ENCODE results near the gene MYO1E.

The MYO1E gene

DNA sequence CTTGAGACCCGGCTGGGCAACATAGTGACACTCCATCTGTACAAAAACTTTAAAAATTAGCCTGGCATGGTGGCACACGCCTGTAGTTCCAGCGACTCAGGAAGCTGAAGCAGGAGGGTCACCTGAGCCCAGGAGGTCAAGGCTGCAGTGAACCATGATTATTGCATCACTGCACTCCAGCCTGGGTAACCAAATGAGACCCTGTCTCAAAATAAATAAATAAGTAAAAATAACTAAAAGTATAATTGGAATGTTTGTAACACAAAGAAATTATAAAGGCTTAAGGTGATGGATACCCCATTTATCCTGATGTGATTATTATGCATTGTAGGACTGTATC lies 38.6 kb downstream of the MYO1E start (continued):
- TF ChIP-seq, protein P1, sequence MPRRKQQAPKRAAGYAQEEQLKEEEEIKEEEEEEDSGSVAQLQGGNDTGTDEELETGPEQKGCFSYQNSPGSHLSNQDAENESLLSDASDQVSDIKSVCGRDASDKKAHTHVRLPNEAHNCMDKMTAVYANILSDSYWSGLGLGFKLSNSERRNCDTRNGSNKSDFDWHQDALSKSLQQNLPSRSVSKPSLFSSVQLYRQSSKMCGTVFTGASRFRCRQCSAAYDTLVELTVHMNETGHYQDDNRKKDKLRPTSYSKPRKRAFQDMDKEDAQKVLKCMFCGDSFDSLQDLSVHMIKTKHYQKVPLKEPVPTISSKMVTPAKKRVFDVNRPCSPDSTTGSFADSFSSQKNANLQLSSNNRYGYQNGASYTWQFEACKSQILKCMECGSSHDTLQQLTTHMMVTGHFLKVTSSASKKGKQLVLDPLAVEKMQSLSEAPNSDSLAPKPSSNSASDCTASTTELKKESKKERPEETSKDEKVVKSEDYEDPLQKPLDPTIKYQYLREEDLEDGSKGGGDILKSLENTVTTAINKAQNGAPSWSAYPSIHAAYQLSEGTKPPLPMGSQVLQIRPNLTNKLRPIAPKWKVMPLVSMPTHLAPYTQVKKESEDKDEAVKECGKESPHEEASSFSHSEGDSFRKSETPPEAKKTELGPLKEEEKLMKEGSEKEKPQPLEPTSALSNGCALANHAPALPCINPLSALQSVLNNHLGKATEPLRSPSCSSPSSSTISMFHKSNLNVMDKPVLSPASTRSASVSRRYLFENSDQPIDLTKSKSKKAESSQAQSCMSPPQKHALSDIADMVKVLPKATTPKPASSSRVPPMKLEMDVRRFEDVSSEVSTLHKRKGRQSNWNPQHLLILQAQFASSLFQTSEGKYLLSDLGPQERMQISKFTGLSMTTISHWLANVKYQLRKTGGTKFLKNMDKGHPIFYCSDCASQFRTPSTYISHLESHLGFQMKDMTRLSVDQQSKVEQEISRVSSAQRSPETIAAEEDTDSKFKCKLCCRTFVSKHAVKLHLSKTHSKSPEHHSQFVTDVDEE (CRISPR knock-in tag; IDR thresholded peaks at IDR 0.05), result no peak
- no peak for TF ChIP-seq ZFP30 (CRISPR knock-in tag; IDR thresholded peaks at IDR 0.05)
- TF ChIP-seq ZNF8 (CRISPR knock-in tag; IDR thresholded peaks at IDR 0.05), result no peak

DNA sequence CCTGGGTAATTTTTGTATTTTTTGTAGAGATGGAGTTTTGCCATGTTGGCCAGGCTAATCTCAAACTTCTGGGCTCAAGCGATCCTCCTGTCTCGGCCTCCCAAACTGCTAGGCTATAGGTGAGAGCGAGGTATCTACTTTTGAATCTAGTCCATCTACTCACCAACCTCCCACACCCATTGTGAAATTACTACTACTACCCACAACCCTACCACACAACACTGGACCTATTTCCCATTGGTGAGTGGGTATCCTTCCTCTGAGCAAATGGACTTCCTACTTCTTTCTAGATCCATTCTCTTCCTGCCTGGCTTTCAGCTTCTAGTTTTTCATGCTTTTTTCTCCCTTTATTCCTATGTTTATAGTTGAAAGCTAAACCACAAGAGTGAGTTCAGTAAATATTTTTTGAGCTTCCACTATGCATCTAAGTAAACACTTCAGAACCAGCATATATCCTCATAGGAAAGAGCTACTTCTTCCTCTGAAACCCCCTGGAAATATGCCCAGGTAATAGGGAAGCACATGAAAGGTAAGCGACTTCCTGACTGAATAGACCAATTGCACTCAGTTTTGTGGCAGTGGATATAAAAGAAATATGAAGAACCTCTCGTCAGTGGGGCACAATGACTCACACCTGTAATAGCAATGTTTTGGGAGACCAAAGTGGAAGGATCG lies 39.1 kb downstream of the MYO1E start:
- ATAC-seq, result no peak
- TF ChIP-seq RARB (CRISPR knock-in tag; IDR thresholded peaks at IDR 0.05) (no peak), ZNF565 (CRISPR knock-in tag; conservative IDR thresholded peaks at IDR 0.05; ENCODE audit: low read depth) (no peak), TOX (CRISPR knock-in tag; IDR thresholded peaks at IDR 0.05; ENCODE audit: borderline replicate concordance) (no peak), ESRRG (CRISPR knock-in tag; IDR thresholded peaks at IDR 0.05) (no peak), TCF4 (CRISPR knock-in tag; IDR thresholded peaks at IDR 0.05; ENCODE audit: borderline replicate concordance) (no peak), ZNF70 (CRISPR knock-in tag; IDR thresholded peaks at IDR 0.05) (no peak)

DNA sequence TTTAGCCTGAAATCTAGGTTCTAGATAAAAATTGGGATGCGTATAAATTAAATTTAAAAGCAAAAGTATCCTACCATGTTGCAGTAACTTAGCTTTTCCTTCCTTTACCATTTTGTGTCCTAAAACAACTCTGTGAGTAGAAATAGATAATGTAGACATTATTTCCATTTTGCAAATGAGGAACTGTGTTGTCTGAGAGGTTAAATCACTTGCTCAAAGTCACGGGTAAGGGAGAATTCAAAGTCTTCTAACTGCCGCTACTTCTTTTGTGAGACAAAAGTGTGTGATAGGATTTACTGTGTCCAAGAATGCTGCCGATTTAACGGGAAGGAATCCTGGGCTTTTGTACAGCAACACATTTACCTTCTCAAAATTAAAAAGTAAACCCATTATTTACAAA lies 40.7 kb downstream of the MYO1E start:
- no peak for TF ChIP-seq ZFP3 (CRISPR knock-in tag; IDR thresholded peaks at IDR 0.05)
- TF ChIP-seq GLIS3 (CRISPR knock-in tag; IDR thresholded peaks at IDR 0.05), result no peak
- TF ChIP-seq ISL1 (CRISPR knock-in tag; IDR thresholded peaks at IDR 0.05), result no peak
- TF ChIP-seq, protein P2, sequence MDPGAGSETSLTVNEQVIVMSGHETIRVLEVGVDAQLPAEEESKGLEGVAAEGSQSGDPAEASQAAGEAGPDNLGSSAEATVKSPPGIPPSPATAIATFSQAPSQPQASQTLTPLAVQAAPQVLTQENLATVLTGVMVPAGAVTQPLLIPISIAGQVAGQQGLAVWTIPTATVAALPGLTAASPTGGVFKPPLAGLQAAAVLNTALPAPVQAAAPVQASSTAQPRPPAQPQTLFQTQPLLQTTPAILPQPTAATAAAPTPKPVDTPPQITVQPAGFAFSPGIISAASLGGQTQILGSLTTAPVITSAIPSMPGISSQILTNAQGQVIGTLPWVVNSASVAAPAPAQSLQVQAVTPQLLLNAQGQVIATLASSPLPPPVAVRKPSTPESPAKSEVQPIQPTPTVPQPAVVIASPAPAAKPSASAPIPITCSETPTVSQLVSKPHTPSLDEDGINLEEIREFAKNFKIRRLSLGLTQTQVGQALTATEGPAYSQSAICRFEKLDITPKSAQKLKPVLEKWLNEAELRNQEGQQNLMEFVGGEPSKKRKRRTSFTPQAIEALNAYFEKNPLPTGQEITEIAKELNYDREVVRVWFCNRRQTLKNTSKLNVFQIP (CRISPR knock-in tag; IDR thresholded peaks at IDR 0.05; ENCODE audit: borderline replicate concordance, low read depth), result no peak
- TF ChIP-seq TCF4 (CRISPR knock-in tag; IDR thresholded peaks at IDR 0.05; ENCODE audit: borderline replicate concordance), result no peak
- TF ChIP-seq PPARA (CRISPR knock-in tag; IDR thresholded peaks at IDR 0.05; ENCODE audit: borderline replicate concordance), result no peak
- TF ChIP-seq CSDC2 (CRISPR knock-in tag; IDR thresholded peaks at IDR 0.05), result no peak
- no peak for TF ChIP-seq OSR1 (CRISPR knock-in tag; IDR thresholded peaks at IDR 0.05)
- TF ChIP-seq ESRRG (CRISPR knock-in tag; IDR thresholded peaks at IDR 0.05), result no peak
- no peak for TF ChIP-seq TOX (CRISPR knock-in tag; IDR thresholded peaks at IDR 0.05; ENCODE audit: borderline replicate concordance)
- TF ChIP-seq RARB (CRISPR knock-in tag; IDR thresholded peaks at IDR 0.05), result no peak
- TF ChIP-seq, protein P1 (CRISPR knock-in tag; IDR thresholded peaks at IDR 0.05), result no peak
- no peak for TF ChIP-seq ARNTL (CRISPR knock-in tag; IDR thresholded peaks at IDR 0.05; ENCODE audit: borderline replicate concordance, low read depth)
- TF ChIP-seq CREB5 (CRISPR knock-in tag; IDR thresholded peaks at IDR 0.05; ENCODE audit: low read depth), result no peak
- no peak for ATAC-seq

DNA sequence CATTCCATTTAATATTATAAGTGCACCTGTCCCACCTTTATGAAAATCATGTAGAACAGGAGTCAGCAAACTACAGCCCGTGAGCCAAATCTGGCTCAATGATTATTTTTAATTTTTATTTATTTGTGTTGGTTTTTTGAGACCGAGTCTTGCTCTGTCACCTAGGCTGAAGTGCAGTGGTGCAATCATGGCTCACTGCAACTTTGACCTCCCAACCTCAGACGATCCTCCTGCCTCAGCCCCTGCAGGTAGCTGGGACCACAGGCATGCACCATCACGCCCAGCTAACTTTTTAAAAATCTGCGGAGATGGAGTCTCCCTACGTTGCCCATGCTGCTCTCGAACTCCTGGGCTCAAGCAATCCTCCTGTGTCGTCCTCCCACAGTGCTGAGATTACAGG lies 42.0 kb downstream of the MYO1E start:
- TF ChIP-seq, protein P2 (CRISPR knock-in tag; IDR thresholded peaks at IDR 0.05; ENCODE audit: borderline replicate concordance, low read depth), result no peak
- no peak for TF ChIP-seq ISL1 (CRISPR knock-in tag; IDR thresholded peaks at IDR 0.05)
- no peak for TF ChIP-seq ARNTL (CRISPR knock-in tag; IDR thresholded peaks at IDR 0.05; ENCODE audit: borderline replicate concordance, low read depth)
- TF ChIP-seq ZFP3 (CRISPR knock-in tag; IDR thresholded peaks at IDR 0.05), result no peak
- no peak for TF ChIP-seq TOX (CRISPR knock-in tag; IDR thresholded peaks at IDR 0.05; ENCODE audit: borderline replicate concordance)
- no peak for TF ChIP-seq ZNF8 (CRISPR knock-in tag; IDR thresholded peaks at IDR 0.05)
- TF ChIP-seq ZNF565 (CRISPR knock-in tag; conservative IDR thresholded peaks at IDR 0.05; ENCODE audit: low read depth), result no peak
- no peak for TF ChIP-seq RARB (CRISPR knock-in tag; IDR thresholded peaks at IDR 0.05)
- TF ChIP-seq PPARA (CRISPR knock-in tag; IDR thresholded peaks at IDR 0.05; ENCODE audit: borderline replicate concordance), result no peak
- TF ChIP-seq SNAI2 (CRISPR knock-in tag; IDR thresholded peaks at IDR 0.05), result no peak
- no peak for TF ChIP-seq ESRRG (CRISPR knock-in tag; IDR thresholded peaks at IDR 0.05)
- no peak for TF ChIP-seq OSR1 (CRISPR knock-in tag; IDR thresholded peaks at IDR 0.05)
- TF ChIP-seq CSDC2 (CRISPR knock-in tag; IDR thresholded peaks at IDR 0.05), result no peak
- TF ChIP-seq GLIS3 (CRISPR knock-in tag; IDR thresholded peaks at IDR 0.05), result no peak
- TF ChIP-seq BACH2 (CRISPR knock-in tag; IDR thresholded peaks at IDR 0.05; ENCODE audit: borderline replicate concordance), result no peak
- TF ChIP-seq PATZ1 (CRISPR knock-in tag; IDR thresholded peaks at IDR 0.05; ENCODE audit: borderline replicate concordance), result no peak
- TF ChIP-seq ZNF70 (CRISPR knock-in tag; IDR thresholded peaks at IDR 0.05), result no peak
- TF ChIP-seq TCF4 (CRISPR knock-in tag; IDR thresholded peaks at IDR 0.05; ENCODE audit: borderline replicate concordance), result no peak
- TF ChIP-seq ZFP30 (CRISPR knock-in tag; IDR thresholded peaks at IDR 0.05), result no peak
- no peak for TF ChIP-seq ZC3H10 (CRISPR knock-in tag; IDR thresholded peaks at IDR 0.05)
- ATAC-seq, result no peak
